ENCODE results near the gene IFT81.

IFT81 gene

GRCh38 chr12:110165540-110166159 is 41.5 kb downstream of the IFT81 start:
- Histone ChIP-seq H3K27me3 (ENCODE audit: control insufficient read depth in 1 of 2, insufficient read depth in 2 of 2, low read length in 2 of 2) (no peaks in the 10 kb centered on the region), H3K9me3 (ENCODE audit: control insufficient read depth in 2 of 2, low read length in 2 of 2) (no peaks in the 10 kb centered on the region), H3K9ac (ENCODE audit: low read length in 2 of 2) (no peak overlapping the region), H3K36me3 (ENCODE audit: control insufficient read depth in 2 of 2, insufficient read depth in 2 of 2, low read length in 2 of 2) (peaks cover 3 to 9% of the 10 kb centered on the region in 2 donors), H3K4me1 (ENCODE audit: control insufficient read depth, insufficient read depth, low read length) (no peaks in the 10 kb centered on the region), H3K4me3 (ENCODE audit: low read length in 2 of 2) (no peak overlapping the region), H3K27ac (ENCODE audit: low read length) (no peak overlapping the region)

GRCh38 chr12:110168732-110169455 is 44.7 kb downstream of the IFT81 start:
- Histone ChIP-seq H3K36me3 (ENCODE audit: control insufficient read depth in 2 of 2, insufficient read depth in 2 of 2, low read length in 2 of 2) (peaks cover 3 to 9% of the 10 kb centered on the region in 2 donors), H3K4me1 (ENCODE audit: control insufficient read depth, insufficient read depth, low read length) (no peaks in the 10 kb centered on the region), H3K9ac (ENCODE audit: low read length in 2 of 2) (no peak overlapping the region), H3K9me3 (ENCODE audit: control insufficient read depth in 2 of 2, low read length in 2 of 2) (no peaks in the 10 kb centered on the region), H3K27ac (ENCODE audit: low read length) (no peak overlapping the region), H3K27me3 (ENCODE audit: control insufficient read depth in 1 of 2, insufficient read depth in 2 of 2, low read length in 2 of 2) (no peaks in the 10 kb centered on the region), H3K4me3 (ENCODE audit: low read length in 2 of 2) (no peak overlapping the region)

- Histone ChIP-seq H3K4me1 (ENCODE audit: control insufficient read depth, insufficient read depth, low read length) (no peaks in the 10 kb centered on the region), H3K9ac (ENCODE audit: low read length in 2 of 2) (no peak overlapping the region), H3K27ac (ENCODE audit: low read length) (no peak overlapping the region), H3K9me3 (ENCODE audit: control insufficient read depth in 2 of 2, low read length in 2 of 2) (no peaks in the 10 kb centered on the region), H3K27me3 (ENCODE audit: control insufficient read depth in 1 of 2, insufficient read depth in 2 of 2, low read length in 2 of 2) (no peaks in the 10 kb centered on the region), H3K36me3 (ENCODE audit: control insufficient read depth in 2 of 2, insufficient read depth in 2 of 2, low read length in 2 of 2) (peaks cover 2 to 8% of the 10 kb centered on the region in 2 donors), H3K4me3 (ENCODE audit: low read length in 2 of 2) (no peak overlapping the region)
These were observed 46.5 kb downstream of the IFT81 start for GRCh38 chr12:110170535-110171185.

GRCh38 chr12:110171186-110171538 is 47.0 kb downstream of the IFT81 start:
- no peak overlapping the region for H3K4me3 ChIP-seq (ENCODE audit: low read length in 2 of 2)
- H3K4me1 ChIP-seq (ENCODE audit: control insufficient read depth, insufficient read depth, low read length) = no peaks in the 10 kb centered on the region
- peaks cover 0 to 6% of the 10 kb centered on the region in 2 donors for H3K36me3 ChIP-seq (ENCODE audit: control insufficient read depth in 2 of 2, insufficient read depth in 2 of 2, low read length in 2 of 2)
- H3K9ac ChIP-seq (ENCODE audit: low read length in 2 of 2) = no peak overlapping the region
- no peak overlapping the region for H3K27ac ChIP-seq (ENCODE audit: low read length)
- no peaks in the 10 kb centered on the region for H3K9me3 ChIP-seq (ENCODE audit: control insufficient read depth in 2 of 2, low read length in 2 of 2)
- H3K27me3 ChIP-seq (ENCODE audit: control insufficient read depth in 1 of 2, insufficient read depth in 2 of 2, low read length in 2 of 2) = no peaks in the 10 kb centered on the region

- Histone ChIP-seq H3K27me3 (ENCODE audit: control insufficient read depth in 1 of 2, insufficient read depth in 2 of 2, low read length in 2 of 2) (no peaks in the 10 kb centered on the region), H3K27ac (ENCODE audit: low read length) (no peak overlapping the region), H3K4me1 (ENCODE audit: control insufficient read depth, insufficient read depth, low read length) (no peaks in the 10 kb centered on the region), H3K9ac (ENCODE audit: low read length in 2 of 2) (no peak overlapping the region), H3K36me3 (ENCODE audit: control insufficient read depth in 2 of 2, insufficient read depth in 2 of 2, low read length in 2 of 2) (peaks cover 0 to 6% of the 10 kb centered on the region in 2 donors), H3K9me3 (ENCODE audit: control insufficient read depth in 2 of 2, low read length in 2 of 2) (no peaks in the 10 kb centered on the region), H3K4me3 (ENCODE audit: low read length in 2 of 2) (no peak overlapping the region)
These were observed 47.5 kb downstream of the IFT81 start for GRCh38 chr12:110171636-110172035.

GRCh38 chr12:110174373-110174996 is 50.3 kb downstream of the IFT81 start:
- Histone ChIP-seq H3K9me3 (ENCODE audit: control insufficient read depth in 2 of 2, low read length in 2 of 2) (no peaks in the 10 kb centered on the region), H3K4me3 (ENCODE audit: low read length in 2 of 2) (no peak overlapping the region), H3K36me3 (ENCODE audit: control insufficient read depth in 2 of 2, insufficient read depth in 2 of 2, low read length in 2 of 2) (no peaks in the 10 kb centered on the region), H3K9ac (ENCODE audit: low read length in 2 of 2) (no peak overlapping the region), H3K27me3 (ENCODE audit: control insufficient read depth in 1 of 2, insufficient read depth in 2 of 2, low read length in 2 of 2) (no peaks in the 10 kb centered on the region), H3K27ac (ENCODE audit: low read length) (no peak overlapping the region), H3K4me1 (ENCODE audit: control insufficient read depth, insufficient read depth, low read length) (no peaks in the 10 kb centered on the region)

- H3K4me1 ChIP-seq (ENCODE audit: control insufficient read depth, insufficient read depth, low read length) = no peaks in the 10 kb centered on the region
- H3K27me3 ChIP-seq (ENCODE audit: control insufficient read depth in 1 of 2, insufficient read depth in 2 of 2, low read length in 2 of 2) = no peaks in the 10 kb centered on the region
- no peaks in the 10 kb centered on the region for H3K9me3 ChIP-seq (ENCODE audit: control insufficient read depth in 2 of 2, low read length in 2 of 2)
- H3K9ac ChIP-seq (ENCODE audit: low read length in 2 of 2) = no peak overlapping the region
- H3K27ac ChIP-seq (ENCODE audit: low read length) = no peak overlapping the region
- no peak overlapping the region for H3K4me3 ChIP-seq (ENCODE audit: low read length in 2 of 2)
- no peaks in the 10 kb centered on the region for H3K36me3 ChIP-seq (ENCODE audit: control insufficient read depth in 2 of 2, insufficient read depth in 2 of 2, low read length in 2 of 2)
These were observed 51.0 kb downstream of the IFT81 start for GRCh38 chr12:110175201-110175600.

- Histone ChIP-seq H3K4me3 (ENCODE audit: low read length in 2 of 2) (no peak overlapping the region), H3K9me3 (ENCODE audit: control insufficient read depth in 2 of 2, low read length in 2 of 2) (no peaks in the 10 kb centered on the region), H3K27me3 (ENCODE audit: control insufficient read depth in 1 of 2, insufficient read depth in 2 of 2, low read length in 2 of 2) (no peaks in the 10 kb centered on the region), H3K9ac (ENCODE audit: low read length in 2 of 2) (no peak overlapping the region), H3K27ac (ENCODE audit: low read length) (no peak overlapping the region), H3K36me3 (ENCODE audit: control insufficient read depth in 2 of 2, insufficient read depth in 2 of 2, low read length in 2 of 2) (peaks cover under 1 to 2% of the 10 kb centered on the region in 2 donors), H3K4me1 (ENCODE audit: control insufficient read depth, insufficient read depth, low read length) (no peaks in the 10 kb centered on the region)
These were observed 52.6 kb downstream of the IFT81 start for GRCh38 chr12:110176745-110177144.

GRCh38 chr12:110179291-110179690 is 55.1 kb downstream of the IFT81 start:
- Histone ChIP-seq H3K9me3 (ENCODE audit: control insufficient read depth in 2 of 2, low read length in 2 of 2) (no peaks in the 10 kb centered on the region), H3K4me1 (ENCODE audit: control insufficient read depth, insufficient read depth, low read length) (no peaks in the 10 kb centered on the region), H3K4me3 (ENCODE audit: low read length in 2 of 2) (no peak overlapping the region), H3K27me3 (ENCODE audit: control insufficient read depth in 1 of 2, insufficient read depth in 2 of 2, low read length in 2 of 2) (no peaks in the 10 kb centered on the region), H3K27ac (ENCODE audit: low read length) (no peak overlapping the region), H3K9ac (ENCODE audit: low read length in 2 of 2) (no peak overlapping the region), H3K36me3 (ENCODE audit: control insufficient read depth in 2 of 2, insufficient read depth in 2 of 2, low read length in 2 of 2) (peaks cover 8 to 11% of the 10 kb centered on the region in 2 donors)

GRCh38 chr12:110180591-110181005 is 56.4 kb downstream of the IFT81 start:
- H3K27ac ChIP-seq (ENCODE audit: low read length) = no peak overlapping the region
- no peaks in the 10 kb centered on the region for H3K9me3 ChIP-seq (ENCODE audit: control insufficient read depth in 2 of 2, low read length in 2 of 2)
- no peaks in the 10 kb centered on the region for H3K27me3 ChIP-seq (ENCODE audit: control insufficient read depth in 1 of 2, insufficient read depth in 2 of 2, low read length in 2 of 2)
- no peaks in the 10 kb centered on the region for H3K4me1 ChIP-seq (ENCODE audit: control insufficient read depth, insufficient read depth, low read length)
- H3K4me3 ChIP-seq (ENCODE audit: low read length in 2 of 2) = no peak overlapping the region
- H3K36me3 ChIP-seq (ENCODE audit: control insufficient read depth in 2 of 2, insufficient read depth in 2 of 2, low read length in 2 of 2) = peaks cover 8 to 16% of the 10 kb centered on the region in 2 donors
- H3K9ac ChIP-seq (ENCODE audit: low read length in 2 of 2) = no peak overlapping the region
